Activated naive CD8-positive, alpha-beta T cell treated with anti-CD3 and anti-CD28 coated beads, Interleukin-2, amount 10 ng/mL, durations not matched to agents 7 days and 5 days (primary cell): ENCODE results near the gene MYO9A. TPM values are rescaled to one million over a fixed set of nuclear protein-coding genes. Genes with fewer than 3 reads are reported as not detected.
"Not testable (repeated sequence)": the region's sequence is repeated elsewhere in the genome, so short reads cannot be mapped to it uniquely, and the experiment has no call there.

ENCODE experiments used
- ATAC-seq: fragments of 150-1000 bp; cut with Tn5 transposase; one replicate; pipeline ENCODE4 v1.10.0; 2021; ENCODE audit warnings: low read depth, moderate library complexity
- POLR2A ChIA-PET: fragments of 350-600 bp; sonication (Branson Sonifier 250); formaldehyde crosslinking; loops from one replicate; lab custom pipeline; 2021; ENCODE audit warnings: antibody characterized with exemption; lab: Charles Lee
- DNase-seq: peaks from one replicate; pipeline ENCODE4 v3.0.0; 2021
- H3K27ac Mint-ChIP-seq: one replicate; pipeline ENCODE4 v1.8.0; 2022; ENCODE audit warnings: mild to moderate bottlenecking, mixed read lengths
- H3K27me3 Mint-ChIP-seq: one replicate; pipeline ENCODE4 v1.8.0; 2022; ENCODE audit warnings: mild to moderate bottlenecking, moderate library complexity, mixed read lengths
- H3K36me3 Mint-ChIP-seq: one replicate; pipeline ENCODE4 v1.8.0; 2021; ENCODE audit warnings: mild to moderate bottlenecking, mixed read lengths
- H3K4me1 Mint-ChIP-seq: one replicate; pipeline ENCODE4 v1.8.0; 2021; ENCODE audit warnings: mixed read lengths
- H3K4me3 Mint-ChIP-seq: one replicate; pipeline ENCODE4 v1.8.0; 2022; ENCODE audit warnings: mild to moderate bottlenecking, moderate library complexity, mixed read lengths
- H3K9me3 Mint-ChIP-seq: one replicate; pipeline ENCODE4 v1.8.0; 2021; ENCODE audit warnings: mixed read lengths
- total RNA-seq, 2 experiments: library from RNA; stranded (reverse); gene quantifications; one replicate each; pipeline ENCODE4 v1.2.3, GENCODE V29; 2021

Gene MYO9A
- total RNA-seq, 2 experiments from 2014 or later: 24.1 to 31.2 TPM

DNA sequence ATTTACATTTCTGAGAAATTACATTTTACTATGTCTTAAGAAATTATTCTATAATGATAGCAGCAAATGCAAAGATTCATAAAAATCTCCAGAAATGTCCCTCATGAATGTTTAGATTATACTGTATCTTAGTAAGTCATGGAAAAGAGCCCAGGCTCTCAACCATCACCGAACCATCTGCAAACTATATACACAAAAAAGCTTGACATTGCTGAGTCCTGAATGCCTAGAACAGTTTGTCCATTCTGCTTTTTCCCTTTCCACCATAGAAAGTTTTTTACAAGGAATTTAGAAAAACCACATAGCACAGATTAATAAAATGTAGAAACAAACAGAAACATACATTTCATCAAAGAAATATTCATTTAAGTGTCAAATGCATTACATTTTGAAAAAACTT, 83.6 kb downstream of the MYO9A start:
- ATAC-seq (no peak), DNase-seq (no peak)
- POLR2A ChIA-PET: no interaction called here
- Mint-ChIP-seq H3K4me1 (peaks cover 2% of the 10 kb centered on the region), H3K9me3 (peaks cover 10% of the 10 kb centered on the region), H3K36me3 (peaks cover 9% of the 10 kb centered on the region), H3K27ac (no peak overlapping the region), H3K27me3 (no peaks in the 10 kb centered on the region), H3K4me3 (no peak overlapping the region)

DNA sequence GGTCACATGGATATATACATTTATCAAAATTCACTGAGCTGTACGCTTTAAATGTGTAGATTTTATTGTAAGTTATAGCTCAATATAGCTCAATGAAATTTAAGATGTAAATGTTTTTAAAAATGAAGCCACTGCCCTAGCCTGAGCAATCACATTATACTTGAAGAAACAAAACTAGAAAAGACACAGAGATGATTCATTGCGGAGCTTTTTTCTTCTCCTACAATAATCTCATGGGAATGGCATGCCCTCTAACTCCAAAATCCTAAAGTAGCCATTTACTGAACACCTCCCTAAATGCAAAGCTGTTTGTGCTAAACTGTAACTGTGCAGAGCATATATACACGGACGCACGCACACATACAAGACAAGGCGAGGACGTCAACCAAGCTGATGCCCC, 84.2 kb downstream of the MYO9A start:
- DNase-seq (no peak), ATAC-seq (no peak)
- Mint-ChIP-seq H3K4me3 (no peak overlapping the region), H3K36me3 (peaks cover 9% of the 10 kb centered on the region), H3K4me1 (peaks cover 2% of the 10 kb centered on the region), H3K27ac (no peak overlapping the region), H3K27me3 (no peaks in the 10 kb centered on the region), H3K9me3 (peaks cover 10% of the 10 kb centered on the region)
- POLR2A ChIA-PET: no interaction called here

DNA sequence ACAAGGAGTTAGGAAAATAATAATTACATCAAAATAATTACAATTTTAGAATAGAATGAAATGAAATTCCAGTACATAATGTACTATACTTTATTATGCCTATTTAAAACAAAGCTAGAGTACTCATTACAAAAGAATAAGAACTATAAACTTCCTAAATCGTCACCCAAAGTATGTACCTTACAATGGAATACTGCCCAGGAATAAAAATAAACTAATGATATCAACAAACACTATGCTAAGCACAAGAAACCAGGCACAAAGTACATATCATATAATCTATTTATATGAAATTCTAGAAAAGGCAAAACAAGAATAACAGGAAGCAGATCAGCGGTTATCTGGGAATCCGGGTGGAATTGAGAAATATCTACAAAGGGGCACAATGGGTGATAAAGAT, 84.7 kb downstream of the MYO9A start:
- H3K36me3 Mint-ChIP-seq: peaks cover 8% of the 10 kb centered on the region
- ATAC-seq: no peak
- no peak overlapping the region for H3K27ac Mint-ChIP-seq
- H3K9me3 Mint-ChIP-seq: peaks cover 7% of the 10 kb centered on the region
- DNase-seq: no peak
- POLR2A ChIA-PET: interaction anchor here (0.5 kb wide), 1 partner anchor 9 kb away, joined by 3 read pairs; no protein-coding TSS in a partner anchor
- H3K4me1 Mint-ChIP-seq: peaks cover 2% of the 10 kb centered on the region
- no peaks in the 10 kb centered on the region for H3K27me3 Mint-ChIP-seq
- no peak overlapping the region for H3K4me3 Mint-ChIP-seq

DNA sequence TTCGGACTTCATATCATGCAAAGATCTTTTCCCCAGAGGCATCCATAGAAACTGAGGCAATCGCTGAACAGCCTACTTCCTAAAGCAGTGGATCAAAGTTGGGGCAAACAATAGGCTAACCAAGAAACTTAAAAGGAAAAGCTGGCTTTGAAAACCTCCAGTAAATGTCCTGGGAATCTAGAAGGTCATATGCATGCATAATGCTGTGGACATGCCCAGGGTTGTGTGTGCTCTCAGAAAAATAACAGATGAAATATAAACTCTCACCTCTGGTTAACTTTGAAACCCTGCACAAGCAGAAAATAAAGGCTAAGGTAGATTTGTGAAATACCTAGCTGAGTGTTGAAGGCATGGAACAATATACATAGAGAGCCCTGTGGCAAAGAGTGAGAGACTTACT, 96.3 kb downstream of the MYO9A start:
- DNase-seq (no peak), ATAC-seq (no peak)
- Mint-ChIP-seq H3K27ac (no peak overlapping the region), H3K4me1 (peaks cover 1% of the 10 kb centered on the region), H3K27me3 (no peaks in the 10 kb centered on the region), H3K36me3 (peaks cover 9% of the 10 kb centered on the region), H3K9me3 (no peaks in the 10 kb centered on the region), H3K4me3 (no peak overlapping the region)
- POLR2A ChIA-PET: no interaction called here

DNA sequence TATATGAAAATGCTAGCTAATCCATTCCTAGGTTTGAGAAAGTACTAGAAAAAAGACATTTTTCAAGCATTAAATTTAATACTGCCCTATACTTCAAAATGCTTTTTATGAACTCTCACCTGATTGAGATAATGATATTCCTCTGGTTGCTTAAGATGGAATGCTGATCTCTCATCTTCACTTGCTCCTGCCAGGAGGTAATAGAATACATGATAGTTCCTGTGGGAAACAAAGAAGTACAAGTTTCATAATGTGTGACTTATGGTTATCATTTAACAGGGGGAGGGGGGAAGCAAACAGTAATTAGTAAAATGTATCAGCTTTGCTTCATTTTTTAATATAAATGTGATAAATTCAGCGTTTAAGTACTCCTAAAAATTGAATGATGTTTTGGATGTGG, 97.2 kb downstream of the MYO9A start:
- no peak for ATAC-seq
- H3K4me3 Mint-ChIP-seq: no peak overlapping the region
- DNase-seq: no peak
- POLR2A ChIA-PET: no interaction called here
- H3K27ac Mint-ChIP-seq: no peak overlapping the region
- peaks cover 1% of the 10 kb centered on the region for H3K4me1 Mint-ChIP-seq
- peaks cover 11% of the 10 kb centered on the region for H3K36me3 Mint-ChIP-seq
- H3K9me3 Mint-ChIP-seq: no peaks in the 10 kb centered on the region
- no peaks in the 10 kb centered on the region for H3K27me3 Mint-ChIP-seq

DNA sequence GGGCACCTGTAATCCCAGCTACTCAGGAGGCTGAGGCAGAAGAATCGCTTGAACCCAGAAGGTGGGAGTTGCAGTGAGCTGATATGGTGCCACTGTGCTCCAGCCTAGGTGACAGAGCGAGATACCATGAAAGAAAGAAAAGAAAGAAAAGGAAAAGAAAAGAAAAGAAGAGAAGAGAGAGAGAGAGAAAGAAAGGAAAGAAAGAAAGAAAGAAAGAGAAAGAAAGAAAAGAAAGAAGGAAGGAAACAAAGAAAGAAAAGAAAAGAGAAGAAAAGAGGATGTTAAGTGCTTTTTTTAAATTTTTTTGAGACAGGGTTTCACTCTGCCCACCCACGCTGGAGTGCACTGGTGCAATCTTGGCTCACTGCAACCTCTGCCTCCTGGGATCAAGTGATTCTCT, 103.4 kb downstream of the MYO9A start:
- DNase-seq, POLR2A ChIA-PET, ATAC-seq, H3K4me3 Mint-ChIP-seq, H3K9me3 Mint-ChIP-seq, H3K27me3 Mint-ChIP-seq, H3K36me3 Mint-ChIP-seq, H3K4me1 Mint-ChIP-seq: not testable (repeated sequence)
- H3K27ac Mint-ChIP-seq: peak overlapping the region; percentile 33

DNA sequence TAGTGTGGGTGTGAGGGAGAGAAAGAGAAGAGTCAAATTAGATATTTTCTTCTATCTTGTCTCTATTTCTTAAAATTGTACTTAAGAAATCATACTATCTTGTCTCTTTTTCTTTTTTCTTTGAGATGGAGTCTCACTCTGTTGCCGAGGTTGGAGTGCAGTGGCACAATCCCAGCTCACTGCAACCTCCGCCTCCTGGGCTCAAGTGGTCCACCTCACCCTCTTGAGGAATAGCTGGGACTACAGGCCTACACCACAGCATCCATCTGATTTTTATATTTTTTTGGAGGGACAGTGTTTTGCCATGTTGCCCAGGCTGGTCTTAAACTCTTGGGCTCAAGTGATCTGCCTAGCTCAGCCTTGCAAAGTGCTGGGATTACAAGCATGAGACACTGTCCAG, 104.2 kb downstream of the MYO9A start:
- DNase-seq: no peak
- Mint-ChIP-seq H3K9me3 (no peaks in the 10 kb centered on the region), H3K4me1 (peaks cover 2% of the 10 kb centered on the region), H3K27me3 (no peaks in the 10 kb centered on the region), H3K36me3 (peaks cover 2% of the 10 kb centered on the region), H3K27ac (no peak overlapping the region), H3K4me3 (no peak overlapping the region)
- no peak for ATAC-seq
- POLR2A ChIA-PET: no interaction called here

DNA sequence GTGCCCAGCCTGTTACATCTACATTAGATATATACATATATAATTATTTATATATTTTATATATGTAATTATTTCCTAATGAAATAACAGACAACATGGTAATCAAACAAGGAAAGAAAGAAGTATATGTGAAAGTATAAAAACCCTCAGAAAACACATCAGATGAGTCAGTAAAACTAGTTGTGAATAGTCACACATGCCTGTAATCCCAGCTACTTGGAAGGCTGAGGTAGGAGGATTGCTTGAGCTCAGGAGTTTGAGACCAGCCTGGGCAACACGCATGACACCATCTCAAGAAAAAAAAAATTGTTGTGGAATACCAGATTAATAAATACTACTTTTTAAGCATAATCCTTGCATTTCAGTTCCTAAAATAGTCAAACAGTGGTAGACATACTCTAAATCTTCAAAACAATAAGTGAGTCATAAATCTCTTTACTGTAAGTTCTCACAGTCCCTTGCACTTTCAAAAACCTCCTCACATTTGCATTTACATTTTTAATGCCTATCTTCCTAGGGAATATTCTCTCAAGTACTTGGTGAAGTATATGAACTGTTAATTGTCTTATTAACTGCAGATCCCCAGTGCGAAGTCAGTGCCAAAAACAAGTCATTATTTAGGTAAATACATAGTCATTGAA, 106.5 kb downstream of the MYO9A start:
- ATAC-seq: no peak
- Mint-ChIP-seq H3K9me3 (no peaks in the 10 kb centered on the region), H3K27ac (no peak overlapping the region), H3K36me3 (peaks cover 3% of the 10 kb centered on the region), H3K4me3 (no peak overlapping the region), H3K27me3 (no peaks in the 10 kb centered on the region), H3K4me1 (peaks cover 2% of the 10 kb centered on the region)
- DNase-seq: no peak
- POLR2A ChIA-PET: no interaction called here

DNA sequence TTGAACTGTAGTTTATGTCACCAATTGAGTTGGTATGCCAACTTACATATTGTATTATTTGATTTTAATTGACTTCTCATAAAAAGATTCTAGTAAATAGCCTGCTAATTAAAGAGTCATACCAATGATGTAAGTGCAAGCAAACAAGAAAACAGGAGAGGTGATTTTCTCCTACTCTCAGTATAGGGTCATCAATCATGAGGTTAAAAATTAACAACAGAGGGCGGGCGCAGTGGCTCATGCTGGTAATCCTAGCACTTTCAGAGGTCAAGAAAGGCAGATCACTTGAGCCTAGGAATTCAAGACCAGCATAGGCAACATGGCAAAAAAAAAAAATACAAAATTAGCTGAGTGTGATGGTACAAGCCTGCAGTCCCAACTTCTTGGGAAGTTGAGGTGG, 108.7 kb downstream of the MYO9A start:
- ATAC-seq (no peak), DNase-seq (no peak)
- Mint-ChIP-seq H3K36me3 (peaks cover 1% of the 10 kb centered on the region), H3K27ac (no peak overlapping the region), H3K4me1 (no peaks in the 10 kb centered on the region), H3K4me3 (no peak overlapping the region), H3K9me3 (no peaks in the 10 kb centered on the region), H3K27me3 (no peaks in the 10 kb centered on the region)
- POLR2A ChIA-PET: no interaction called here

DNA sequence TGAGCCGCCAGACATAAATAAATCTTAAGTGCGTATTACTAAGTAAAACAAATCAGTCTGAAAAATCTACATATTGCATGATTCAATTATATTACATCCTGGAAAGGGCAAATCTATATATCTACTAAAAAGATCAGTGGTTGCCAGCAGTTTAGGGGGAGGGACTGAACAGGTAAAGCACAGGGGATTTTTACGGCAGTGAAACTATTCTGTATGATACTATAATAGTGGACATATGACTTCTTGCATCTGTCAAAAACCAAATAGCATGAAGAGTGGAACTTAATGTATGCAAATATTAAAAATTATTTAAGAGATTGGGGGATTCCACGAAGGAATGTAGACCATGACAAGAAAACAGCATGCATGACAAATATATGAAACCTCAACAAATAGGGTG, 111.6 kb downstream of the MYO9A start:
- Mint-ChIP-seq H3K36me3 (peaks cover 1% of the 10 kb centered on the region), H3K4me3 (no peak overlapping the region), H3K9me3 (no peaks in the 10 kb centered on the region), H3K27ac (no peak overlapping the region), H3K27me3 (no peaks in the 10 kb centered on the region), H3K4me1 (no peaks in the 10 kb centered on the region)
- DNase-seq (no peak), ATAC-seq (no peak)
- POLR2A ChIA-PET: no interaction called here

DNA sequence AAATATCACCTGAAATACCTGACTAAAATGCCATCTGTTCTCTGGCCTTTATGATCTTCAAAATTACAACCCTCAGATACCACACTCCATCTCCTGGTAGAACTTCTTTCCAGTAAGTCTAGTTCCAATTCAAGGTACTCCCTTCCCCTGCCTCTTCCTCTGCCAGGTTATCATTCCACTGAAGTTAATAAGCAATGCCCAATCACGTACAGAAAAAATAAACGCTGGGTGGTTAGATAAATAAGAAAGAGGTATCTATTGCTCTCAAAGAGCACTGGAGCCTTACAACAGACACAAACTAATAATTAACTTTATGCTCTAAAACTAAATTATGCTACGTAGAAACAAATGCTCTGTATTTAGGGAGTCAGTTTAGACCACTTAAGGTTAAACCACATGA, 112.5 kb downstream of the MYO9A start:
- ATAC-seq (no peak), DNase-seq (no peak)
- no peak overlapping the region for H3K27ac Mint-ChIP-seq
- H3K4me3 Mint-ChIP-seq: no peak overlapping the region
- POLR2A ChIA-PET: interaction anchor here (0.6 kb wide), 1 partner anchor 229 kb away, joined by 3 read pairs; no protein-coding TSS in a partner anchor
- H3K27me3 Mint-ChIP-seq: no peaks in the 10 kb centered on the region
- peaks cover 3% of the 10 kb centered on the region for H3K36me3 Mint-ChIP-seq
- no peaks in the 10 kb centered on the region for H3K9me3 Mint-ChIP-seq
- H3K4me1 Mint-ChIP-seq: no peaks in the 10 kb centered on the region

DNA sequence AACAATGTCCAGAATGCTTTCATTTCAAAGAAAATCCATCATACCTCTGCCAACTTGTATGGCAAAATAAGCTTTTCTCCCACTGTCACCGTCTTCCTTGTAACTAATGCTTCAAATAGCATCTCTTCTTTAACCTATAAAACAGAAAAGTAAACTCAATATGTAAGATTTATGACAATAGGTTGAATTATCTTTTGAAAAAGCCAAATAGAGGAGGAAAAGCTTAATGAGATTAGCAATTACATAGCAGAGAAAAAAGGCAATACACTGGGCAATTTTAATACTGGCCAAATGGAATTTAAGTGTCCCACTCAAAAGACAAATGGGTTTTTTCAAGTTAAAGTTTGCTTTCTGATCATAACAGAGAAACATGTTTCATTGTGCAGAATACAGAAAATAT, 118.1 kb downstream of the MYO9A start:
- H3K27me3 Mint-ChIP-seq: no peaks in the 10 kb centered on the region
- H3K4me1 Mint-ChIP-seq: no peaks in the 10 kb centered on the region
- H3K27ac Mint-ChIP-seq: no peak overlapping the region
- POLR2A ChIA-PET: no interaction called here
- DNase-seq (no peak), ATAC-seq (no peak)
- no peak overlapping the region for H3K4me3 Mint-ChIP-seq
- H3K9me3 Mint-ChIP-seq: no peaks in the 10 kb centered on the region
- peaks cover 11% of the 10 kb centered on the region for H3K36me3 Mint-ChIP-seq

DNA sequence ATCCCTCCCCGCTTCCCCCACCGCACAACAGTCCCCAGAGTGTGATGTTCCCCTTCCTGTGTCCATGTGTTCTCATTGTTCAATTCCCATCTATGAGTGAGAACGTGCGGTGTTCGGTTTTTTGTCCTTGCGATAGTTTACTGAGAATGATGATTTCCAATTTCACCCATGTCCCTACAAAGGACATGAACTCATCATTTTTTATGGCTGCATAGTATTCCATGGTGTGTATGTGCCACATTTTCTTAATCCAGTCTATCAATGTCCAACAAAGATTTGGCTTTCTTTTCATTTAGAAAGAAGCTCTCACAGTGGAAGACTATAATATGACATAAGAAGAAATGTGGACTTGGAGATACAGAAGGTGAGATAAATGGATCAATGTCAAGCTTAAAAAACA, 119.2 kb downstream of the MYO9A start:
- H3K27me3 Mint-ChIP-seq, POLR2A ChIA-PET, DNase-seq, H3K4me1 Mint-ChIP-seq, H3K9me3 Mint-ChIP-seq, ATAC-seq, H3K27ac Mint-ChIP-seq, H3K4me3 Mint-ChIP-seq: not testable (repeated sequence)
- peaks cover 11% of the 10 kb centered on the region for H3K36me3 Mint-ChIP-seq

DNA sequence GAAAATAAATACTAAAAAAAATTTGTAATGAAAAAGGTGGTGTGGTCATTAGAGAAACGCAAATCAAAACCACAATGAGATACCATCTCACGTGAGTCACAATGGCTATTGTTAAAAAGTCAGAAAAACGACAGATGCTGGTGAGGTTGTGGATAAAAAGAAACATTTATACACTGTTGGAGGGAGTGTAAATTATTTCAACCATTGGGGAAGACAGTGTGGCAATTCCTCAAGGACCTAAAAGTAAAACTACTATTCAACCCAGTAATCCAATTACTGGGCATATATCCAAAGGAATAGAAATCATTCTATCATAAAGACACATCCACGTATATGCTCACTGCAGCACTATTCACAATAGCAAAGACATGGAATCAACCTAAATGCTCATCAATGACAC, 120.3 kb downstream of the MYO9A start:
- Mint-ChIP-seq H3K27ac (no peak overlapping the region), H3K36me3 (peaks cover 11% of the 10 kb centered on the region), H3K4me1 (no peaks in the 10 kb centered on the region), H3K9me3 (no peaks in the 10 kb centered on the region), H3K4me3 (no peak overlapping the region), H3K27me3 (no peaks in the 10 kb centered on the region)
- ATAC-seq (no peak), DNase-seq (no peak)
- POLR2A ChIA-PET: no interaction called here

DNA sequence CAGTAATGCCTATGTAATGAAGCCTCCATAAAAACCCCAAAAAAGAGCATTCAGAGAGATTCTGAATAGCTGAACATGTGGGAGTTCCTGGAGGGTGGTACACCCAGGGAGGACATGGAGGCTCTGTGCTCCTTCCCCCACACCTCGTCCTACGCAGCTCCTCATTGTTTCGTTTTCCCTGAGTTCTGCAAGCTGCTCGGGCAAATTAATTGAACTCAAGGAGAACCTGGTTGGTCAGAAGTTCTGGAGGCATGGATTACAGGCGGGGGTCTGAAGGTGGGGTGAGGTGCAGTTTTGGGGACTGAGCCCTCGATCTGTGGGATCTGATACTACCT, 142.2 kb downstream of the MYO9A start:
- Mint-ChIP-seq H3K4me1 (no peaks in the 10 kb centered on the region), H3K36me3 (no peaks in the 10 kb centered on the region), H3K27me3 (no peaks in the 10 kb centered on the region), H3K9me3 (no peaks in the 10 kb centered on the region), H3K27ac (no peak overlapping the region), H3K4me3 (no peak overlapping the region)
- POLR2A ChIA-PET: no interaction called here
- DNase-seq (no peak), ATAC-seq (no peak)
